Neural cell (in vitro differentiated cells): ENCODE results near the gene LTK.

ENCODE experiments used
- POLR2AphosphoS5 ChIP-seq: IDR thresholded peaks from 2 replicates; pipeline ENCODE4 v1.6.1; 2012
- TAF1 ChIP-seq: IDR thresholded peaks from 2 replicates; pipeline ENCODE4 v1.6.1; 2012; ENCODE audit warnings: low read depth

DNA sequence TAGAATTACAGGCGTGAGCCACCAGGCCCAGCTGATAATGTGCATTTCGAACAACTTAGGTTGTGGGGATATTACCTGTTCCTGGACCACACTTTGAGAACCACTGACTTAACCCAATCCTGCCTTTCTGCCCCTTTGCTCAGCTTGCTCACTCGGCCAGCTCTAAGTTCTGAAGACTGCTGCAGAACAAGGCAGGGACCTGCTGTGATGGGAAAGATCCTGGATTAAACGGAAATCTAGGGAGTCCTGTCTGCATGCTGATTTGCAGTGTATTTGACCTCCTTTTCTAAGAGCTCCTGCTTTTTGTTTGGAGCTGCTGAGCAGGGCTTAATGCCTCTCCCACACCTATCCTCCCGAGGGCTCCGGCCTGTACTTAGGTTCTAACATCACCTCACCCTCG, 2.9 kb downstream of the LTK start:
- TF ChIP-seq POLR2AphosphoS5, result no peak
- no peak for TF ChIP-seq TAF1
